Keratinocyte (primary cell): Measurements from ENCODE around the gene APP. TPM values are rescaled to one million over a fixed set of nuclear protein-coding genes. Genes with fewer than 3 reads are reported as not detected.

Experiments
- DNase-seq: peaks from one replicate; pipeline ENCODE4 v3.0.0-alpha.2; 2011; ENCODE audit warnings: low read depth, missing footprints, low spot score
- FAIRE-seq: peaks from 2 replicates; lab custom pipeline; 2011; peaks lifted over from hg19 to GRCh38; lab: Jason Lieb, UNC
- H2AFZ ChIP-seq: 2 replicates; pipeline ENCODE4 v1.6.0; 2012; ENCODE audit warnings: low read length, control low read depth, inconsistent platforms; ENCODE audit not compliant: control insufficient read depth
- H3K27ac ChIP-seq: 2 replicates; pipeline ENCODE4 v1.5.1; 2011; ENCODE audit warnings: low read length; ENCODE audit not compliant: control insufficient read depth, insufficient read depth
- H3K27me3 ChIP-seq: 3 replicates; pipeline ENCODE4 v1.6.0; 2011; ENCODE audit warnings: low read length; ENCODE audit not compliant: control insufficient read depth, insufficient read depth; ENCODE audit errors: extremely low read depth
- H3K36me3 ChIP-seq, 2 experiments: 2 replicates in 1 of 2; 3 replicates in 1 of 2; pipeline ENCODE4 v1.5.1; 2011; ENCODE audit warnings: low read length in 2 of 2, mild to moderate bottlenecking in 1 of 2; ENCODE audit not compliant: control insufficient read depth in 2 of 2, insufficient read depth in 2 of 2; ENCODE audit errors: extremely low read depth in 1 of 2
- H3K4me1 ChIP-seq: 3 replicates; pipeline ENCODE4 v1.5.1; 2011; ENCODE audit warnings: low read length; ENCODE audit not compliant: control insufficient read depth, insufficient read depth; ENCODE audit errors: extremely low read depth
- H3K4me2 ChIP-seq: 3 replicates; pipeline ENCODE4 v1.6.0; 2011; ENCODE audit warnings: low read depth, low read length; ENCODE audit not compliant: control insufficient read depth, insufficient read depth; ENCODE audit errors: extremely low read depth
- H3K4me3 ChIP-seq, 3 experiments: fragments of 200-600 bp in 1 of 3; sonication (generic) in 1 of 3; 2 replicates in 2 of 3; 3 replicates in 1 of 3; pipeline ENCODE4 v1.5.1; 2011 to 2016; ENCODE audit warnings: low read length in 3 of 3, mild to moderate bottlenecking in 3 of 3, control low read depth in 2 of 3, inconsistent platforms in 1 of 3, low read depth in 1 of 3, mixed read lengths in 1 of 3, mixed run types in 1 of 3, moderate library complexity in 1 of 3; ENCODE audit not compliant: control insufficient read depth in 2 of 3, insufficient read depth in 2 of 3; ENCODE audit errors: extremely low read depth in 1 of 3
- H3K79me2 ChIP-seq: 2 replicates; pipeline ENCODE4 v1.6.0; 2012; ENCODE audit warnings: low read length; ENCODE audit not compliant: control insufficient read depth, insufficient read depth
- H3K9ac ChIP-seq: 3 replicates; pipeline ENCODE4 v1.6.0; 2011; ENCODE audit warnings: low read length; ENCODE audit not compliant: control insufficient read depth, insufficient read depth; ENCODE audit errors: extremely low read depth
- H3K9me1 ChIP-seq: 3 replicates; pipeline ENCODE4 v1.6.0; 2011; ENCODE audit warnings: low read length; ENCODE audit not compliant: control insufficient read depth, insufficient read depth; ENCODE audit errors: extremely low read depth
- H3K9me3 ChIP-seq: 2 replicates; pipeline ENCODE4 v1.5.1; 2012; ENCODE audit warnings: low read depth, low read length; ENCODE audit not compliant: control insufficient read depth
- H4K20me1 ChIP-seq: 3 replicates; pipeline ENCODE4 v1.6.0; 2011; ENCODE audit warnings: low read length; ENCODE audit not compliant: control insufficient read depth, insufficient read depth; ENCODE audit errors: extremely low read depth
- CTCF ChIP-seq, 3 experiments: IDR thresholded peaks in 1 of 3; conservative IDR thresholded peaks in 1 of 3; optimal IDR thresholded peaks in 1 of 3; 2 replicates in 2 of 3; 3 replicates in 1 of 3; pipeline versions ENCODE3 to v1.5.1; 2011; ENCODE audit warnings: low read length in 3 of 3, mild to moderate bottlenecking in 3 of 3, moderate library complexity in 2 of 3, control low read depth in 1 of 3, inconsistent platforms in 1 of 3; ENCODE audit not compliant: insufficient read depth in 2 of 3; ENCODE audit errors: extremely low read depth in 1 of 3
- EZH2 ChIP-seq: IDR thresholded peaks from one replicate; pipeline ENCODE4 v1.6.1; 2012; ENCODE audit warnings: inconsistent platforms, mild to moderate bottlenecking, low read length, moderate library complexity
- dilution Hi-C: fragments of 300-500 bp; cut with MboI; formaldehyde crosslinking; loops from one replicate; pipeline ENCODE4 v1.7.0; 2020; ENCODE audit warnings: low sequenced_read_pairs; ENCODE audit not compliant: extremely low pct_ligation_motif_present
- polyA plus RNA-seq, 5 experiments: library from polyadenylated mRNA; depleted of rRNA in 3 of 5; stranded (reverse) in 3 of 5; stranded (forward) in 1 of 5; unstranded in 1 of 5; fragments of >200 nt; gene quantifications; 1 replicate in 1 of 5; 2 replicates in 3 of 5; 3 replicates in 1 of 5; pipeline versions ENCODE4 v1.2.1 to v1.2.3, GENCODE V29; 2011 to 2012; ENCODE audit warnings: missing spikeins in 2 of 5, low read depth in 1 of 5, low replicate concordance in 1 of 5

Gene APP
- polyA plus RNA-seq, 1 donor (not counting 4 experiments of a cell fraction or from before 2014, with no cell fraction given) = 1,015 TPM

DNA sequence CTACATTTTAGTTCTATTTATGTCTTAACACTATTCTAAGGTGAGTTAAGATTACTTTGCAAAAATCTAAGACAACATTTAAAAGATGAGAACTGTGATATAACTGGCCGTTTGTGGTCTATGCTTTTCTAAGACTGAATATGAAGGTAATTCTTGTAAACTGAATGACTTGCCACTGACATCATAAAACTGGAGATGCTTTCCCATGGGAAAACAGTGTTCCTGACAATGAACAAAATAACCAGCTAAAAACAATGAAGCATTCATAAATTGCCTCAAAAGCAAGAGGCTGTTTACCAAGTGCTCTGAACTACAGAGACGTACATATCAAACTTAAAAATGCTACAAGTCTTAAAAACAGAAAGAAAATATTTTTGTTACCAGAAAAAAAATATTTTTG, 54.7 kb downstream of the APP start:
- Histone ChIP-seq H3K9ac (no peak overlapping the region), H3K4me1 (peaks cover 14% of the 10 kb centered on the region), H3K27me3 (no peaks in the 10 kb centered on the region), H2AFZ (no peak overlapping the region), H4K20me1 (peaks cover 5% of the 10 kb centered on the region), H3K27ac (peak overlapping the region; percentile 10), H3K4me3 (no peak overlapping the region), H3K9me3 (no peaks in the 10 kb centered on the region), H3K4me2 (no peak overlapping the region), H3K79me2 (peaks cover 94% of the 10 kb centered on the region), H3K9me1 (no peaks in the 10 kb centered on the region), H3K36me3 (peaks cover 15 to 20% of the 10 kb centered on the region in 2 experiments)
- FAIRE-seq (no peak), DNase-seq (no peak)
- TF ChIP-seq EZH2 (no peak), CTCF (optimal IDR thresholded peaks at IDR 0.05 in 1 of 3, IDR thresholded peaks at IDR 0.05 in 1 of 3, conservative IDR thresholded peaks at IDR 0.05 in 1 of 3; ENCODE audit: extremely low read depth in 1 of 3, insufficient read depth in 2 of 3, low read length in 3 of 3) (no peak)
- dilution Hi-C loops = no loop called here

DNA sequence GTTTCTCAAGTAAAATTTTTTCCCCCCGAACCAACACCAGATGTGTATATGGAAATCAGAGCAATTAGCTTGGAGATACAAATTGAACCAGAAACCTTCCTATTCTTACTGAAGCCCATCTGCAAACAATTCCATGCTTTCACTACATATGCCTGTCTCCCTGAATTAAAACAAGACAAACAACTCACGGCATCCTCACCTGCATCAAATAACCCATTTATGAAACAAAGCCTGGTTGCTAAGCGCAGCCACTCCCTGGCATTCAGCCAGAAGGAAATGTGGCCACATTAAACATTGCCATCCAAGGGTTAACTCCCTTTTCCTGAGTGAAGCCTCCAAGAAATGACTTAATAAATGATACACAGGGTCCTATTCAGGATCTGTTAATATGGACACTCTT, 55.3 kb downstream of the APP start:
- H2AFZ ChIP-seq = no peak overlapping the region
- H3K9me3 ChIP-seq = no peaks in the 10 kb centered on the region
- no peaks in the 10 kb centered on the region for H3K27me3 ChIP-seq
- H3K9me1 ChIP-seq = no peaks in the 10 kb centered on the region
- peak; percentile 36 for FAIRE-seq
- no peak overlapping the region for H3K9ac ChIP-seq
- peaks cover 90% of the 10 kb centered on the region for H3K79me2 ChIP-seq
- DNase-seq = no peak
- peaks cover 8% of the 10 kb centered on the region for H3K4me1 ChIP-seq
- no peak overlapping the region for H3K4me3 ChIP-seq
- TF ChIP-seq CTCF (optimal IDR thresholded peaks at IDR 0.05 in 1 of 3, IDR thresholded peaks at IDR 0.05 in 1 of 3, conservative IDR thresholded peaks at IDR 0.05 in 1 of 3; ENCODE audit: extremely low read depth in 1 of 3, insufficient read depth in 2 of 3, low read length in 3 of 3) = no peak
- no peak for TF ChIP-seq EZH2
- H3K36me3 ChIP-seq = peaks cover 15 to 20% of the 10 kb centered on the region in 2 experiments
- no peak overlapping the region for H3K4me2 ChIP-seq
- H3K27ac ChIP-seq = peak overlapping the region; percentile 27
- peaks cover 5% of the 10 kb centered on the region for H4K20me1 ChIP-seq
- dilution Hi-C loops = no loop called here
